HepG2 (cell line): Measurements from ENCODE around the gene EPC1. TPM values are rescaled to one million over a fixed set of nuclear protein-coding genes. Genes with fewer than 3 reads are reported as not detected.

Experiments
- ATAC-seq: fragments of 200-7000 bp; cut with Tn5 transposase; 3 replicates; pipeline ENCODE4 v1.9.1; 2020; ENCODE audit warnings: mild to moderate bottlenecking, moderate library complexity
- BruUV-seq: library from RNA; stranded (reverse); fragments of 400-500 nt; replicated peaks from 2 replicates; lab custom pipeline; 2021; lab: Mats Ljungman, UMichigan
- CTCF ChIA-PET: fragments of 300-600 bp; formaldehyde crosslinking; extraction: SDS; loops from one replicate; lab custom pipeline; 2021; ENCODE audit warnings: low total read pairs, inconsistent platforms, low intra/inter-chr PET ratio; lab: Yijun Ruan, JAX
- POLR2A ChIA-PET: fragments of 350-600 bp; sonication (Branson Sonifier 250); formaldehyde crosslinking; loops from one replicate; lab custom pipeline; 2020; ENCODE audit warnings: antibody characterized with exemption, inconsistent platforms; lab: Yijun Ruan, JAX
- DNase-seq: peaks from one replicate; pipeline ENCODE4 v3.0.0-alpha.2; 2015; ENCODE audit warnings: low spot score
- FAIRE-seq: peaks from 3 replicates; lab custom pipeline; 2011; peaks lifted over from hg19 to GRCh38; lab: Jason Lieb, UNC
- H2AFZ ChIP-seq: one replicate; pipeline ENCODE4 v1.6.1; 2011; ENCODE audit warnings: low read length, inconsistent platforms
- H3K27ac ChIP-seq: fragments of 300-600 bp; 3 replicates; pipeline ENCODE4 v1.8.0; 2011; ENCODE audit warnings: mixed run types, mild to moderate bottlenecking, mixed read lengths, low read length, inconsistent platforms; ENCODE audit not compliant: insufficient read depth; ENCODE audit errors: extremely low read length
- H3K27me3 ChIP-seq, 2 experiments: fragments of 200-600 bp in 1 of 2; 2 replicates in 1 of 2; 3 replicates in 1 of 2; pipeline versions ENCODE4 v1.6.0 to v1.8.0; 2011; ENCODE audit warnings: low read length in 2 of 2, mild to moderate bottlenecking in 2 of 2, moderate library complexity in 2 of 2, inconsistent platforms in 1 of 2; ENCODE audit not compliant: insufficient read depth in 2 of 2, control insufficient read depth in 1 of 2
- H3K36me3 ChIP-seq, 2 experiments: fragments of 200-600 bp in 1 of 2; replicated peaks in 1 of 2; 2 replicates in 1 of 2; 3 replicates in 1 of 2; pipeline versions ENCODE4 v1.5.1 to v1.8.0; 2011; ENCODE audit warnings: low read length in 2 of 2, inconsistent platforms in 1 of 2; ENCODE audit not compliant: insufficient read depth in 2 of 2, control insufficient read depth in 1 of 2
- H3K4me1 ChIP-seq: 2 replicates; pipeline ENCODE4 v1.5.1; 2012; ENCODE audit warnings: low read length, inconsistent platforms; ENCODE audit not compliant: insufficient read depth
- H3K4me2 ChIP-seq: 2 replicates; pipeline ENCODE4 v1.6.0; 2011; ENCODE audit warnings: low read depth, low read length, inconsistent platforms
- H3K4me3 ChIP-seq, 3 experiments: fragments of 200-600 bp in 1 of 3; sonication (generic), shearing (Covaris generic) in 1 of 3; replicated peaks in 1 of 3; 2 replicates each; pipeline ENCODE4 v1.5.1; 2011 to 2016; ENCODE audit warnings: low read length in 3 of 3, inconsistent platforms in 2 of 3, low read depth in 2 of 3, mild to moderate bottlenecking in 2 of 3, control low read depth in 1 of 3, mixed read lengths in 1 of 3; ENCODE audit not compliant: insufficient read depth in 1 of 3
- H3K79me2 ChIP-seq: one replicate; pipeline ENCODE4 v1.6.1; 2011; ENCODE audit warnings: low read length, inconsistent platforms; ENCODE audit not compliant: insufficient read depth
- H3K9ac ChIP-seq: 2 replicates; pipeline ENCODE4 v1.6.0; 2011; ENCODE audit warnings: mild to moderate bottlenecking, low read depth, low read length, inconsistent platforms; ENCODE audit not compliant: insufficient read depth
- H3K9me3 ChIP-seq: 2 replicates; pipeline ENCODE4 v1.5.1; 2012; ENCODE audit warnings: mild to moderate bottlenecking, low read length
- H4K20me1 ChIP-seq: 2 replicates; pipeline ENCODE4 v1.6.0; 2011; ENCODE audit warnings: inconsistent platforms, mild to moderate bottlenecking, low read length, moderate library complexity; ENCODE audit not compliant: insufficient read depth
- E2F5 ChIP-seq: sonication (generic); formaldehyde crosslinking; conservative IDR thresholded peaks from 2 replicates; pipeline ENCODE4 v1.4.0; 2020; ENCODE audit warnings: missing genetic modification reagents
- EHMT2 ChIP-seq: fragments of 200-600 bp; sonication (generic); IDR thresholded peaks from 2 replicates; pipeline ENCODE4 v1.7.0; 2017; ENCODE audit warnings: antibody characterized with exemption, low read depth, low read length, borderline replicate concordance
- ELF1 ChIP-seq: sonication (generic); formaldehyde crosslinking; IDR thresholded peaks from 2 replicates; pipeline ENCODE4 v1.4.0; 2020; ENCODE audit warnings: missing genetic modification reagents
- HNRNPH1 ChIP-seq: fragments of 200-400 bp; formaldehyde crosslinking; optimal IDR thresholded peaks from 2 replicates; pipeline ENCODE3; 2017; ENCODE audit warnings: mild to moderate bottlenecking, low read depth, low read length
- KMT2A ChIP-seq: sonication (generic); formaldehyde crosslinking; IDR thresholded peaks from 2 replicates; pipeline ENCODE4 v1.4.0; 2020; ENCODE audit warnings: missing genetic modification reagents
- MED1 ChIP-seq: sonication (generic); formaldehyde crosslinking; IDR thresholded peaks from 2 replicates; pipeline ENCODE4 v1.4.0; 2020; ENCODE audit warnings: missing genetic modification reagents
- PAF1 ChIP-seq: IDR thresholded peaks from 2 replicates; pipeline ENCODE4 v1.6.1; 2016; ENCODE audit warnings: missing genetic modification reagents, missing compliant biosample characterization
- RARA ChIP-seq: IDR thresholded peaks from 2 replicates; pipeline ENCODE4 v1.6.1; 2016; ENCODE audit warnings: missing genetic modification reagents, missing compliant biosample characterization
- RFX5 ChIP-seq: IDR thresholded peaks from 2 replicates; pipeline ENCODE4 v1.6.1; 2011; ENCODE audit warnings: low read depth, low read length, improper control_type of control experiment
- ZNF333 ChIP-seq: sonication (generic); formaldehyde crosslinking; IDR thresholded peaks from 2 replicates; pipeline ENCODE4 v1.4.0; 2020; ENCODE audit warnings: mild to moderate bottlenecking, missing genetic modification reagents, borderline replicate concordance
- whole genome bisulfite sequencing: methylation state at CpG from one replicate; pipeline ENCODE4 v1.1.6; 2017; ENCODE audit warnings: low lambda C conversion rate; 5-methylcytosine and 5-hydroxymethylcytosine counted together
- in situ Hi-C: cut with HindIII; loops from 2 replicates; pipeline ENCODE4 v1.10.0; 2017; ENCODE audit warnings: low pct_unique_long_range_greater_than_20kb; ENCODE audit not compliant: extremely low pct_ligation_motif_present
- intact Hi-C: fragments of 100-400 bp; cut with micrococcal nuclease; formaldehyde crosslinking; loops from one replicate; pipeline ENCODE4 v1.10.0; 2022; ENCODE audit not compliant: unreplicated experiment
- polyA plus RNA-seq, 8 experiments: library from polyadenylated mRNA; depleted of rRNA in 3 of 8; stranded (reverse) in 7 of 8; unstranded in 1 of 8; fragments of >200 nt; fragmentation: Illumina TruSeq in 4 of 8; extraction: Trizol in 4 of 8; gene quantifications; 2 replicates each; pipeline versions ENCODE4 v1.2.1 to v1.2.3, GENCODE V29; 2011 to 2016; ENCODE audit warnings: low read depth in 4 of 8, missing spikeins in 1 of 8, mixed read lengths in 1 of 8; ENCODE audit not compliant: insufficient read depth in 1 of 8
- total RNA-seq, 5 experiments: library from RNA; depleted of rRNA; stranded (reverse); fragments of >200 nt; fragmentation: Illumina TruSeq; extraction: Trizol; gene quantifications; 2 replicates each; pipeline ENCODE4 v1.2.3, GENCODE V29; 2016; ENCODE audit warnings: low read depth in 1 of 5
- TF ChIP-seq, protein P1 (sequence below): sonication (generic); formaldehyde crosslinking; IDR thresholded peaks from 2 replicates; pipeline ENCODE4 v1.5.1; 2020; ENCODE audit warnings: mild to moderate bottlenecking, moderate library complexity, missing genetic modification reagents

EPC1 gene
- total and polyA plus RNA-seq, 2 of the 13 experiments (the other 11 are each of a cell fraction or from before 2014, with no cell fraction given) = 28.7 to 44.2 TPM

DNA sequence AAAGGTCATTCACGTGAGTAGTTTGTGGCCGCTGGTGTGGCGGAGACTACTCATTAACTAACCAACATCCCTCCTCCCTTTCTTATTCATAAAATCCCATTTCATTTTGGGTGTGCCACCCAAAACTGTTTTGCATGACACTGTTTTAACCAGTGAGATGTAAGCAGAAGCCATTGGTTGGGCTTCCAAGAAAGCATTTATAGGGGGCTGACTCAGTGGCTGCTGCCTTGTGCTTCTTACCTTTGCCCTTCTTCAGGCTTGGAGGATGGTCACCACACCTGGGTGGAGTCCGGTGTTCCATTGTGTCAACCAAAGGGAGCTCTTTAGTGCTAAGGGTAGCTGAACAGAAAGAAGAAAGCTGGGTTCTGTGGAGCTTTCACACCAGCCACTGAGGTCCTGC is 37.2 kb upstream of the EPC1 start (continued):
- TF ChIP-seq HNRNPH1 = no peak
- TF ChIP-seq KMT2A (CRISPR knock-in tag) = no peak
- no peak for TF ChIP-seq E2F5 (CRISPR knock-in tag)
- TF ChIP-seq PAF1 = no peak
- no peak for TF ChIP-seq ZNF333

- H3K27ac ChIP-seq = no peak overlapping the region
- intact Hi-C loops (no loop called here), in situ Hi-C loops (no loop called here)
- TF ChIP-seq RFX5 = no peak
- TF ChIP-seq MED1 = no peak
- TF ChIP-seq, protein P1, sequence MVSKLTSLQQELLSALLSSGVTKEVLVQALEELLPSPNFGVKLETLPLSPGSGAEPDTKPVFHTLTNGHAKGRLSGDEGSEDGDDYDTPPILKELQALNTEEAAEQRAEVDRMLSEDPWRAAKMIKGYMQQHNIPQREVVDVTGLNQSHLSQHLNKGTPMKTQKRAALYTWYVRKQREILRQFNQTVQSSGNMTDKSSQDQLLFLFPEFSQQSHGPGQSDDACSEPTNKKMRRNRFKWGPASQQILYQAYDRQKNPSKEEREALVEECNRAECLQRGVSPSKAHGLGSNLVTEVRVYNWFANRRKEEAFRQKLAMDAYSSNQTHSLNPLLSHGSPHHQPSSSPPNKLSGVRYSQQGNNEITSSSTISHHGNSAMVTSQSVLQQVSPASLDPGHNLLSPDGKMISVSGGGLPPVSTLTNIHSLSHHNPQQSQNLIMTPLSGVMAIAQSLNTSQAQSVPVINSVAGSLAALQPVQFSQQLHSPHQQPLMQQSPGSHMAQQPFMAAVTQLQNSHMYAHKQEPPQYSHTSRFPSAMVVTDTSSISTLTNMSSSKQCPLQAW (CRISPR knock-in tag) = no peak
- TF ChIP-seq ELF1 (CRISPR knock-in tag) = no peak
- TF ChIP-seq RARA = no peak
- TF ChIP-seq EHMT2 = no peak
- no peak for DNase-seq
- WGBS = 8% methylated on average over 3 of the region's 3 CpGs
- no peak overlapping the region for H3K4me3 ChIP-seq
- no peak overlapping the region for H3K9ac ChIP-seq
- no TSS peak for BruUV-seq
- H3K79me2 ChIP-seq = peaks cover 25% of the 10 kb centered on the region
- H3K27me3 ChIP-seq = no peaks in the 10 kb centered on the region; a peak in 1 of 5 replicates
- peaks cover 2% of the 10 kb centered on the region; the same call in 1 of the 2 replicates for H4K20me1 ChIP-seq
- FAIRE-seq = no peak
- CTCF ChIA-PET = no interaction called here
- no peaks in the 10 kb centered on the region for H3K9me3 ChIP-seq
- no peaks in the 10 kb centered on the region for H3K36me3 ChIP-seq
- POLR2A ChIA-PET = no interaction called here
- ATAC-seq = no peak
- H2AFZ ChIP-seq = no peak overlapping the region
- H3K4me2 ChIP-seq = peak overlapping the region; percentile 27; the same call in 1 of the 2 replicates
- peaks cover 30% of the 10 kb centered on the region for H3K4me1 ChIP-seq
Observed at GRCh38 chr10:32381165-32381564, 34.2 kb upstream of the EPC1 start.
